Loucy (cell line): ENCODE results near the gene IFNB1.

Experiments used
- CTCF ChIP-seq: fragments of 200-600 bp; sonication (generic); conservative IDR thresholded peaks from 2 replicates; pipeline ENCODE4 v1.5.1; 2014; ENCODE audit warnings: mild to moderate bottlenecking, antibody characterized with exemption, low read length
- EZH2phosphoT487 ChIP-seq: fragments of 200-600 bp; IDR thresholded peaks from 2 replicates; pipeline ENCODE4 v1.6.1; 2018; ENCODE audit warnings: antibody characterized with exemption, mild to moderate bottlenecking, moderate library complexity, borderline replicate concordance

- TF ChIP-seq CTCF = no peak
- no peak for TF ChIP-seq EZH2phosphoT487
These were observed 47.2 kb downstream of the IFNB1 start for GRCh38 chr9:21030389-21031035.
